ENCODE data around the gene TMEM98. TPM values are rescaled to one million over a fixed set of nuclear protein-coding genes. Genes with fewer than 3 reads are reported as not detected.
"Not testable (repeated sequence)": the region's sequence is repeated elsewhere in the genome, so short reads cannot be mapped to it uniquely, and the experiment has no call there.

The TMEM98 gene
- total RNA-seq, 1 experiment from 2014 or later = 0.03 TPM

DNA sequence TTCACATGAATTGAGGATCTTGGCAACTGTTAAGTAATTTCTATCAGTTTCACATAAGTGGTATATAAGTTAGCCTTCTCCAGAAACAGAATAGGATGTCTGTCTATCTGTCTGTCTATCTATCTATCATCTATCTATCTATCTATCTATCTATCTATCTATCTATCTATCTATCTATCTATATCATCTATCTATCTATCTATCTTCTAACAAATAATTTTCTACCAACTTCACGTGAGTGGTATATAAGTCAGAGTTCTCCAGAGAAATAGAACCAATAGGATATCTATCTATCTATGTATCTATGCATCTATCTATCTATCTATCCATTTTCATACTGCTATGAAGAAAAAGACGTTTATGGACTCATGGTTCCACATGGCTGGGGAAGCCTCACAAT is 52.3 kb downstream of the TMEM98 start:
- no peak for DNase-seq (ENCODE audit: low spot score)

DNA sequence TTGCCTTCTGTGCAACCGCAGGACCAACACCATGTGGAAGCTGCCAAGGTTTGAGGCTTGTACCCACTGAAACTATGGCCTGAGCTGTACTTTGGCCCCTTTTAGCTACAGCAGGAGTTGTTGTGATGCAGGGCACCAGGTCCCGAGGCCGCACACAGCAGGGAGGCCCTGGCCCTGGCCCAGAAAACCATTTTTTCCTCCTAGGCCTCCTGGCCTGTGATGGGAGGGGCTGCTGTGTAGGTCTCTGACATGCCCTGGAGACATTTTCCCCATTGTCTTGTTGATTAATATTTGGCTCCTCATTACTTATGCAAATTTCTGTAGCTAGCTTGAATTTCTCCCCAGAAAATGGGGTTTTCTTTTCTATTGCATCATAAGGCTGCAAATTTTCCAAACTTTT is 53.7 kb downstream of the TMEM98 start:
- DNase-seq (ENCODE audit: low spot score) = not testable (repeated sequence)

DNA sequence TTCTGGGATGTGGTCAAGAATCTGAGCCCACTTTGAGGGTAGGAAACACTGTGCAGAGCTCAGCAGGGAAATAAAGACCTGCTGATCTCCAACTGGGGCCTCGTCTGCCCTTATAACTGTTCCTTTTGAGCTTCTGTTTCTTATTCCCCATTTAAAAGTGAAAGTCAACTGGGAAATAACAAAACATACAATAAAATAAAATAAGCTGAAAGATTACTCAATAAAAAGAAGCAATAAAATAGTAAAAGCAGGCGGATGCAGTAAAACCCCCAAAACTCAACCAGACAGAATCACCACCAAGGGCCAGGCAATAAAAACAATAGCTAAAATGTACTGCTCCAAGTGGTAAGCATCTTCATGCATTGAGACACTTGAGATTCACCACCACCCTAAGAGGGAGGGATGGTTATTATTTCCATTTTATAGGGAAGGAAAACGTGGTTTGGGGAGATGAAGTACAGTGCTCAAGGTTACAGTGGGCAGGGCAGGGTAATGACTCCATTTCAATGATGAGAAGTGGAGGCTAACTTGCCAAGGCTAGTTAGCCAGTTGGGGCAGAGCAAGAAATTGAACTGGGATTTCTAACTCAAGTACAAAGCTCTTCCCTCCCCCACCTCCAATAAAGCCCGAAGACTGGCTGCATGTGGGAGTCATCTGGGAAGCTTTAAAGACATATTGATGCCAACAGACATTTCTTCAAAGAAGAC is 57.2 kb downstream of the TMEM98 start:
- DNase-seq (ENCODE audit: low spot score) = no peak

DNA sequence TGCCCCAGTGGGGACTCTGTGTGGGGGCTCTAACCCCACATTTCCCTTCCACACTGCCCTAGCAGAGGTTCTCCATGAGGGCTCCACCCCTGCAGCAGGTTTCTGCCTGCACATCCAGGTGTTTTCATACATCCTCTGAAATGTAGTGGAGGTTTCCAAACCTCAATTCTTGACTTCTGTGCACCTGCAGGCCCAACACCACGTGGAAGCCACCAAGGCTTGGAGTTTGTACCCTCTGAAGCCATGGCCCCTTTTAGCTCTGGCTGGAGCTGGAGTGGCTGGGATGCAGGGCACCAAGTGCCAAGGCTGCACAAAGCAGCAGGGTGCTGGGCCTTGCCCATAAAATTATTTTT is 59.5 kb downstream of the TMEM98 start:
- not testable (repeated sequence) for DNase-seq (ENCODE audit: low spot score)

DNA sequence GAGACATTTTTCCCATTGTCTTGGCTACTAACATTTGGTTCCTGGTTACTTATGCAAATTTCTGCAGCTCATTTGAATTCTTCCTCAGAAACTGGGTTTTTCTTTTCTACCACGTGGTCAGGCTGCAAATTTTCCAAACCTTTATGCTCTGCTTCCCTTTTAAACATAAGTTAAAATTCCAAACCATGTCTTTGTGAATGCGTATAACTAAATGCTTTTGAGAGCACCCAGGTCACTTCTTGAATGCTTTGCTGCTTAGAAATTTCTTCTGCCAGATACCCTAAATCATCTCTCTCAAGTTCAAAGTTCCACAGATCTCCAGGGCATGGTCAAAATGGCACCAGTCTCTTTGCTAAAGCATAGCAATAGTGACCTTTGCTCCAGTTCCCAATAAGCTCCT is 59.9 kb downstream of the TMEM98 start:
- DNase-seq (ENCODE audit: low spot score) = not testable (repeated sequence)

- no peak for DNase-seq (ENCODE audit: low spot score)
Observed at GRCh38 chr17:32988481-32989101, 60.6 kb downstream of the TMEM98 start.

DNA sequence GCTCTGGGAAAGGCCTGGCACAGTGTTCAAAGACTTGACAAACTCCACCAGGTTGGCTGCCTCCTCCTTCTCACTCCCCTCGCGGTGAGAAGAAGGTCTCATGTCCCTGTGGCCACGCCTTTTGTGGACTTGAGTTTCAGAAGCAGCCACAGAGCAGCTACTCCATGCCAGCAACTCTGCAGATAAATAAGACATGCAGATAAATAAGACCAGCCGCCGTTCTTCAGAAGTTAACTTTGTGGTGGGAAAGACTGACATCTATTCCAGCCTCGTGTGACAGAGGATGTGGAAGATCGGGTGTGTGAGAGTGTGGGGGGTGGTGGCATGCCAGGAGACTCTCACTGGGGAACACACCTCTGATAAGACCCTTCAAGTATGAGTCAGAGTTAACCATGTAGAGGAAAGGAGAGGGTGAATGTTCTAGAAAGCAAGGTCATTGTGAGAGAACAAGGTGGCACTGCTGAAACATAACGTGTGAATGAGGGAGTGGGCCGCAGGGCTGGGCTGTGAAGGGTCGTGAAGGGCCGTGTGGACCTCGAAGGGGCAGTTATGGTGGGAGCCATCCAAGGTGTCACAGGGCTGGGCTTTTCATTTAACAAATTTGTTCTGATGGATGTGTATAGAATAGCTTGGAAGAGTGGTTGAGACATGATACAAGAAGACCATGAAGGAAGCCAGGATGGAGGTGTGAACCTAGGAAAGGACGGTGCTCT is 64.5 kb downstream of the TMEM98 start:
- no peak for DNase-seq (ENCODE audit: low spot score)

GRCh38 chr17:32993977-32994376 is 66.0 kb downstream of the TMEM98 start:
- DNase-seq (ENCODE audit: low spot score) = no peak

Other genes with a start within 250 kb of the TMEM98 start
- gene MYO1D, start 51.0 kb upstream of the TMEM98 start, total RNA-seq (2014; rRNA removed; shearing (Covaris generic)) = 31.2 and 35.2 TPM in 2 replicates
- gene SPACA3, start 63.7 kb downstream of the TMEM98 start, total RNA-seq (2014; rRNA removed; shearing (Covaris generic)) = not detected in 2 replicates

Measured in HT-29 (cell line).